Measurements from ENCODE around the gene RGS3.

GRCh38 chr9:113475031-113475430, 11.5 kb downstream of the RGS3 start:
- TF ChIP-seq POLR2A (IDR thresholded peaks at IDR 0.05) (no peak), CTCF (IDR thresholded peaks at IDR 0.05) (no peak)
